ENCODE results near the gene LRRC74B. TPM values are rescaled to one million over a fixed set of nuclear protein-coding genes. Genes with fewer than 3 reads are reported as not detected.
A peak's percentile ranks its signal among the peaks of the same experiment; 100 is the strongest.
"Not testable (repeated sequence)": the region's sequence is repeated elsewhere in the genome, so short reads cannot be mapped to it uniquely, and the experiment has no call there.

Gene LRRC74B
- polyA plus RNA-seq, 2 donors = 0.08 to 0.22 TPM

DNA sequence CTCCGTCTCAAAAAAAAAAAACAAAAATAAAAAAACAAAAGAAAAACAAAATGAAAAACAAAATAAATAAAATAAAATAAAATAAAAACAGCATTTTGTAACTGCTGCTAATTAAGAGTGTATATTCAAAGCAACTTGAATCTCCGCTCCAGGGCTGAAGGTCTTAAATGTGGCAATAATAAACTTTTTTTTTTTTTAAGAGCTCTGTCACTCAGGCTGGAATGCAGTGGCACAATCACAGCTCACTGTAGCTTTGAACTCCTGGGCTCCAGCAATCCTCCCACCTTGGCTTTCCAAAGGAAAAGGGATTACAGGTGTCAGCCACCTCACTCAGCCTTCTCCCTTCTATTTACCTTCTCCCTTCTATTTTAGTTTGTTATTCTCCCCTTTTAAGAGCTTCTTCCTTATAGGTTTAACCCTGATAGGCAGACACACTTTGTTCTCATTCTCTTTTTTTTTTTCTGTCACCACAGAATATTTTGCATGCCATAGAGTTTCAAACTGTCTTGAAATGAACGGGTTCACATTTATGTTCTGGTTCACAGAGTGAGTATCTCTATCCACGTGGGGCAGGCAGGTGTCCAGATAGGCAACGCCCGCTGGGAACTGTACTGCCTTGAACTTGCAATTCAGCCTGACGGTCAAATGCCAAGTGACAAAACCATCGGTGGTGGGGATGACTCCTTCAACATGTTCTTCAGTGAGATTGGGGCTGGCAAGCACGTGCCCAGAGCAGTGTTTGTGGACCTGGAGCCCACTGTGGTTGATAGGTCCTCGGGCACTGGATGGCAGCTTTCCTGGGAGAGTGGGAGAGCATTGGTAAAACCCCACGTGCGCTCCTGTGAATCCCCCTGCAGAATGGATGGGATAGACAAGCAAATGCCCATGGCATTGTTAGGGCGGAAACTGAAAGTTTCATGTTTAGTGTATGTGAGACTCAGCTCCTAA, 19.4 kb downstream of the LRRC74B start:
- no peak overlapping the region for H3K27ac ChIP-seq (ENCODE audit: low read depth in 2 of 2, low read length in 1 of 2)
- H3K4me1 ChIP-seq (ENCODE audit: control insufficient read depth in 2 of 2, insufficient read depth in 2 of 2, low read length in 1 of 2) = peaks cover 0 to 3% of the 10 kb centered on the region in 2 donors
- 56 to 58% methylated on average over 13 of the region's 13 CpGs for WGBS, 2 donors
- H3K27me3 ChIP-seq (ENCODE audit: control insufficient read depth in 1 of 2, insufficient read depth in 2 of 2, low read length in 2 of 2) = no peaks in the 10 kb centered on the region
- no peak overlapping the region for H3K4me3 ChIP-seq (ENCODE audit: low read depth in 1 of 2, low read length in 2 of 2)
- H3K36me3 ChIP-seq (ENCODE audit: control insufficient read depth in 2 of 2, insufficient read depth in 2 of 2, low read length in 1 of 2) = no peaks in the 10 kb centered on the region
- H3K9me3 ChIP-seq (ENCODE audit: control insufficient read depth in 2 of 2, insufficient read depth in 1 of 2, low read depth in 1 of 2, low read length in 1 of 2) = no peaks in the 10 kb centered on the region

DNA sequence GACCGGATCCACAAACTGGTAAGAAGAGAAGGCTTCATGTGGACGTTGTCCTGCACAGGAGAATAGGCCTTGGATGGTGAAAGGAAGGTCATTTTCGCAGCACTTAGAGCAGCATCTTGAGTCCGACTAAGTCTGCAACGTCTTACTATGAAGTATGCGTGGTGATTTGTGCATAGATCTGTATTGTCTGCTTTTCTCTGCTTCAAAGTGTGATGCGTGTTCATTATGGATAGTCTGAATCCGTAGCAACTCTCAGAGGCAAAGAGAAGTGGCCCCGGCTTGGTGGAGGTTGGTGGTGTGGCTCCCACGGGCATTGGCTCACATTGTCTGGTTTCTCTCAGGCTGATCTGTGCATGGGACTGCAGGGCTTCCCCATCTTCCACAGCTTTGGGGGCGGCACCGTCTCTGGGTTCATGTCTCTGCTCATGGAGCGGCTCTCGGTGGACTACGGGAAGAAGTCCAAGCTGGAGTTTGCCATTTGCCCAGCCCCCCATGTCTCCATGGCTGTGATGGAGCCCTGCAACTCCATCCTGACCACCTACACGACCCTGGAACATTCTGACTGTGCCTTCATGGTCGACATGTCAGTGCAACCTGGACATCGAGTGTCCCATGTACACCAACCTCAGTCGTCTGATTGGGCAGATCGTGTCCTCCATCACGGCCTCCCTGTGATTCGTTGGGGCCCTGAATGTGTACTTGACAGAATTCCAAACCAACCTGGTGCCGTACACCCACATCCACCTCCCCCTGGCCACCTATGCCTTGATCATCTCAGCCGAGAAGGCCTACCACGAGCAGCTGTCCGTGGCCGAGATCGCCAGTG, 21.5 kb downstream of the LRRC74B start:
- Histone ChIP-seq H3K4me3 (ENCODE audit: low read depth in 1 of 2, low read length in 2 of 2) (no peak overlapping the region), H3K27me3 (ENCODE audit: control insufficient read depth in 1 of 2, insufficient read depth in 2 of 2, low read length in 2 of 2) (no peaks in the 10 kb centered on the region), H3K36me3 (ENCODE audit: control insufficient read depth in 2 of 2, insufficient read depth in 2 of 2, low read length in 1 of 2) (no peaks in the 10 kb centered on the region), H3K9me3 (ENCODE audit: control insufficient read depth in 2 of 2, insufficient read depth in 1 of 2, low read depth in 1 of 2, low read length in 1 of 2) (no peaks in the 10 kb centered on the region), H3K4me1 (ENCODE audit: control insufficient read depth in 2 of 2, insufficient read depth in 2 of 2, low read length in 1 of 2) (peaks cover 3 to 6% of the 10 kb centered on the region in 2 donors), H3K27ac (ENCODE audit: low read depth in 2 of 2, low read length in 1 of 2) (no peak overlapping the region)
- 88 to 90% methylated on average over 28 of the region's 28 CpGs for WGBS, 2 donors

DNA sequence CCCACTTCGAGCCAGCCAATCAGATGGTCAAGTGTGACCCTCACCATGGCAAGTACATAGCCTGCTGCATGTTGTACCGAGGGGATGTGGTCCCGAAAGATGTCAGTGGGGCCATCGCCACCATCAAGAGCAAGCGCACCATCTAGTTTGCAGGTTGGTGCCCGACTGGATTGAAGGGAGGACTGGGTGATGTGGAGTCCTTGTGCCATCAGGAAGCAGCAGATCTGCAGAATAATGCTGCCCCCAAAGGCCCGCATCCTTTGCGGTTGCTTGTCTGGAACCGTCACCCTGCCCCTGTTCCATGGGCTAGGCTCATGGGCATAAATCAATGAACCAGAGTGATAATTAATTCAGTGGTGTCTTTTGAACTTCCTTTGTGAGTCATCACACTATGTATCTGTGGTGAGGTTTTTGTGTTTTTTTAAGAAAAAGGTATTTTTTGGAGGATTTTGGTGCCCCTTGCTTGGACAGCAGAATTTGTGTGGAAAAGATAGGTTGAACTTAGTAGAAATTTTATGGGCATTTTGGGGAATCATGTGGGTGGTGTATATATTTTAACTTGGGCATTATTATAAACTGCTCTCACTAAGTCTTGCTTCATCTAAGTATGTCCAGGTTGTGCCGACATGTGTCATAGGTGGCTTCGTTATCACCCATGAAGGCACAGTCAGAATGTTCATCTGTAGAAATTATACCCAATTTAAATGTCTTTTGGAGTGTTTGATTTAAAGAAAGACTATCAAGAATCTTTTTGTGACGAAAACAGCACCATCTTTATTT, 22.3 kb downstream of the LRRC74B start:
- WGBS, 2 donors = 86 to 91% methylated on average over 12 of the region's 12 CpGs
- H3K36me3 ChIP-seq (ENCODE audit: control insufficient read depth in 2 of 2, insufficient read depth in 2 of 2, low read length in 1 of 2) = no peaks in the 10 kb centered on the region
- no peak overlapping the region for H3K4me3 ChIP-seq (ENCODE audit: low read depth in 1 of 2, low read length in 2 of 2)
- no peaks in the 10 kb centered on the region for H3K9me3 ChIP-seq (ENCODE audit: control insufficient read depth in 2 of 2, insufficient read depth in 1 of 2, low read depth in 1 of 2, low read length in 1 of 2)
- H3K27ac ChIP-seq (ENCODE audit: low read depth in 2 of 2, low read length in 1 of 2) = no peak overlapping the region
- H3K4me1 ChIP-seq (ENCODE audit: control insufficient read depth in 2 of 2, insufficient read depth in 2 of 2, low read length in 1 of 2) = peaks cover 3 to 11% of the 10 kb centered on the region in 2 donors
- no peaks in the 10 kb centered on the region for H3K27me3 ChIP-seq (ENCODE audit: control insufficient read depth in 1 of 2, insufficient read depth in 2 of 2, low read length in 2 of 2)

DNA sequence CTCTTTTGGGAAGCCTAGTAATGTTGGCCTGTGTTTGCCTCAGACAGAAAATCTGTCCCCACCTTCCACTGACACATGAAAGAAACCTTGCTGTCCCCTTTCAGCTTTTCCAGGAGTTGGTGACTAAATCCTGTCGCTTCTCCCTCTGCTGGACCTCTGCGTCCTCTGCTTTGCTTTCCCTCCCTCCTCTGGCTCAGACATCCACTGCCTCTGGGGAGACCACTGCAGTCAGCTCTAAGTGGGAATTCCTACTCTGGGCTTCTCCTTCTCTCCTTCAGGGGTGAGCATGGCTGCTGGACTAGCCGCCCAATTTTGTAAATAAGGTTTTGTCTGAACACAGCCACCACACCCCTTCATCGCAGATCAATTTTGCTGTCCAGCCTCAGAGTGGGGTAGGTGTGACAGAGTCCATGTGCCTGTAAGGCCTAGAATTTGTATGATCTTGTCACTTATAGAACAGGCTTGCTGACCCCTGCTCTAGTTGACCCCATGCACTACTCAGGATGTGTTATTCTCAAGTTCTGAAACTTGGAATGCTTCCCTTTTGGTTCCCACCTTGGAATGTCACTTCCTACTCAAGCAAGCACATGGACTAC, 23.0 kb downstream of the LRRC74B start:
- Histone ChIP-seq H3K4me1 (ENCODE audit: control insufficient read depth in 2 of 2, insufficient read depth in 2 of 2, low read length in 1 of 2) (peaks cover 3 to 17% of the 10 kb centered on the region in 2 donors), H3K4me3 (ENCODE audit: low read depth in 1 of 2, low read length in 2 of 2) (no peak overlapping the region), H3K9me3 (ENCODE audit: control insufficient read depth in 2 of 2, insufficient read depth in 1 of 2, low read depth in 1 of 2, low read length in 1 of 2) (no peaks in the 10 kb centered on the region), H3K27me3 (ENCODE audit: control insufficient read depth in 1 of 2, insufficient read depth in 2 of 2, low read length in 2 of 2) (no peaks in the 10 kb centered on the region), H3K27ac (ENCODE audit: low read depth in 2 of 2, low read length in 1 of 2) (no peak overlapping the region), H3K36me3 (ENCODE audit: control insufficient read depth in 2 of 2, insufficient read depth in 2 of 2, low read length in 1 of 2) (no peaks in the 10 kb centered on the region)
- WGBS, 2 donors = 77 to 78% methylated on average over 4 of the region's 4 CpGs

DNA sequence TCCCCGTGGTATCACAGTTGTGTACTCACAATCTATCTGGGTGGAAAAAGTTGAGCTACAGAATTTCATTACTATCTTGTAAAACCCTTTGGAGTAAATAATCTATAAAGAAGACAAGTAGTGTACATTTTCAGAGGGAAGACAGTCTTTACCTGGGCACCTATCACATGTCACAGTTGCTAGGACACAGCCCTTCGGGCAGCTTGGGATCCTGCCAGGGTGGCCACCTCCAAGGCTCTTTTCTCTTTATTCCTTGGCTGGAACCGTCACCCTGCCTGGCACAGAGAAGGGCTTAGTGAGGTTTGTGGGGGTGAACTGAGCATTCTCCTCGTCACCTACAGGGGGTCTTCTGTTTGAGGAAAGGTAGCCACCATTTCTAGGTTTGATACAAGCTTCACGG, 23.6 kb downstream of the LRRC74B start:
- 47 to 52% methylated on average over 5 of the region's 5 CpGs for WGBS, 2 donors
- Histone ChIP-seq H3K4me3 (ENCODE audit: low read depth in 1 of 2, low read length in 2 of 2) (no peak overlapping the region), H3K9me3 (ENCODE audit: control insufficient read depth in 2 of 2, insufficient read depth in 1 of 2, low read depth in 1 of 2, low read length in 1 of 2) (no peaks in the 10 kb centered on the region), H3K27me3 (ENCODE audit: control insufficient read depth in 1 of 2, insufficient read depth in 2 of 2, low read length in 2 of 2) (no peaks in the 10 kb centered on the region), H3K27ac (ENCODE audit: low read depth in 2 of 2, low read length in 1 of 2) (no peak overlapping the region), H3K4me1 (ENCODE audit: control insufficient read depth in 2 of 2, insufficient read depth in 2 of 2, low read length in 1 of 2) (peaks cover 3 to 19% of the 10 kb centered on the region in 2 donors), H3K36me3 (ENCODE audit: control insufficient read depth in 2 of 2, insufficient read depth in 2 of 2, low read length in 1 of 2) (no peaks in the 10 kb centered on the region)

DNA sequence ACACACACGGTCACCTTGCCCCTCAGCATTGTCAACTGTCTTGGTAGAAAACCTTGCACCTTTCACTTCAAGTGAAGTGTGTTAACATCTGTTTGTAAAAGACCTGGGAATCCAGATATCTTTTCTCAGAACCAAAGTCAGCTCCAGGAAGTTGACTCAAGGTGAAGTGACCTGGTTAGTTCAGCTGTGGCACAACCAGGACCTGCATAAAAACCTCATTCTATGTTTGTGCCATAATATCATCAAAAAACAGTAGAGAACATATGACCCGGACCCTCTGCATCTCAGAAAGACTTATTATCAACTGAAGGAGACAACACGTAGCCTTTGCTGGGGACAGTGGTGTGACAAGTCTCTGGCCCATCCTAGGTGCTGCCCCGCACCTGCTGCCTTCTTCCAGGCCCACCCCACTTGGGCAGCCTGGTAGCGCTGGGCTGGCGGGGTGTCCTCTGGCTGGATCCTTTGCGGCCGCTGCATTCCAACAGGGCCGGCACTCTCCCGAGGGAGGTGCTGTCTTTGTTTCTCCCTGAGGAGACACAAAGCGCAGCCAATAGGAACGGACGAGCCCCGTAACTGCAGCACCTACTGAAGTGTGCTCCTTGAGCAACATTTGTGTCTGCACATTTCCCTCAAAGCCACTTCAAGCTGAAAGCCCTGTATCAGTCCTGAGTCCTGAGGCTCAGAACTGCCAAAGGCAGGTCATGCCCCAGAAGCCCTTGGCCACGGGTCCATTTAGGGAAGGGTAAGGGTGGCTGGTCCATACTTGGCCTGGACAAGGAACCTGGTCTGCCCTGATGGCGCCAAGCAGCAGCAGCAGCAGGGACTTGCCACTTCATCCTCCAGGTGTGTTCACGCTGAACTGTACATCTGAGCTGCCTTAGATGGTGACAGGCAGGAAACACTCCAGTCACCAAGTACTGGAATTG, 25.2 kb downstream of the LRRC74B start:
- no peaks in the 10 kb centered on the region for H3K27me3 ChIP-seq (ENCODE audit: control insufficient read depth in 1 of 2, insufficient read depth in 2 of 2, low read length in 2 of 2)
- no peaks in the 10 kb centered on the region for H3K36me3 ChIP-seq (ENCODE audit: control insufficient read depth in 2 of 2, insufficient read depth in 2 of 2, low read length in 1 of 2)
- H3K4me1 ChIP-seq (ENCODE audit: control insufficient read depth in 2 of 2, insufficient read depth in 2 of 2, low read length in 1 of 2) = peaks cover 3 to 17% of the 10 kb centered on the region in 2 donors
- WGBS, 2 donors = 85 to 89% methylated on average over 17 of the region's 17 CpGs
- H3K27ac ChIP-seq (ENCODE audit: low read depth in 2 of 2, low read length in 1 of 2) = peak overlapping the region in 1 of 2 donors; percentile 43
- no peak overlapping the region for H3K4me3 ChIP-seq (ENCODE audit: low read depth in 1 of 2, low read length in 2 of 2)
- H3K9me3 ChIP-seq (ENCODE audit: control insufficient read depth in 2 of 2, insufficient read depth in 1 of 2, low read depth in 1 of 2, low read length in 1 of 2) = no peaks in the 10 kb centered on the region

DNA sequence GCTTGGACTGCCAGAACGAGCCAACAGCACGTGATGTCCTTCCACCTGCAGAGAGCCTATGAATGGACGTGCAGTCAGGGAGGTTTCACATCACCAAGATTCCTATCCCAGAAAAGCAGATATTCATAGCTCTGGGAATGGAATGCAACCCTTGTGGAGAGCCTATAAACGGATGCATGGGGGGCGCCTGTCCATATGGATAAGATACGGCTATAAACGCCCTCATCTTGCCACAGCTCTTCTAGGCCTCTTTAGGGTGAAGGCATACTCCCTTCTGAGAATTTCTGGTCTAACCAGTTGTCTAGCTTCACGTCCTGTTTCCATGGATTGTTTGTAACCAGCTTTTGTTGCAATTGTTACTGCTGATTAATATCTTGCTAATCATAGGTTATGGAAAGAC, 26.1 kb downstream of the LRRC74B start:
- H3K27me3 ChIP-seq (ENCODE audit: control insufficient read depth in 1 of 2, insufficient read depth in 2 of 2, low read length in 2 of 2); H3K4me3 ChIP-seq (ENCODE audit: low read depth in 1 of 2, low read length in 2 of 2); H3K27ac ChIP-seq (ENCODE audit: low read depth in 2 of 2, low read length in 1 of 2); H3K36me3 ChIP-seq (ENCODE audit: control insufficient read depth in 2 of 2, insufficient read depth in 2 of 2, low read length in 1 of 2); H3K9me3 ChIP-seq (ENCODE audit: control insufficient read depth in 2 of 2, insufficient read depth in 1 of 2, low read depth in 1 of 2, low read length in 1 of 2): not testable (repeated sequence)
- 70% methylated on average over 8 of the region's 8 CpGs for WGBS, 2 donors
- peaks cover 3 to 17% of the 10 kb centered on the region in 2 donors for H3K4me1 ChIP-seq (ENCODE audit: control insufficient read depth in 2 of 2, insufficient read depth in 2 of 2, low read length in 1 of 2)

DNA sequence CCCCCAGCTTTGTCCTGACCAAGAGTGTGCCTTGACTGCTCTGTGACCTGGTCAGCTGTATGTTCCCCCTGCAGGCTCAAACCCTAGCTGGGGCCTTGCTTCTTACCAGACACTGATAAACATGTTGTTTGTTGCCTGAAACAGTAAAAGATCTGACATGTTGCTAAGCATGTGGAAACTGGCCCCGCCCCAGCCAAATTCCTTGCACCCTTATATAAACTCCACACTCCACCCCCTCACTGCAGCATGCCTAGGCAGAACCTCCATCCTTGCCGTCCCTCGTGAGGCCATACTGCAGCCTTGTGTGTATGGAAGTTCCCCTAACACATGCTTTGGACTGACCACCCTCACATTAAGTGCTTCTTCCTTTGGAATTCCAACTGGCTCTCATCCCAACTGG, 27.3 kb downstream of the LRRC74B start:
- WGBS, 2 donors = 49 to 61% methylated on average over 3 of the region's 3 CpGs

More for the DNA sequence above, 27.3 kb downstream of the LRRC74B start:
- Histone ChIP-seq H3K27ac (ENCODE audit: low read depth in 2 of 2, low read length in 1 of 2) (peak overlapping the region in 1 of 2 donors; percentile 61), H3K4me1 (ENCODE audit: control insufficient read depth in 2 of 2, insufficient read depth in 2 of 2, low read length in 1 of 2) (peaks cover 3 to 17% of the 10 kb centered on the region in 2 donors), H3K9me3 (ENCODE audit: control insufficient read depth in 2 of 2, insufficient read depth in 1 of 2, low read depth in 1 of 2, low read length in 1 of 2) (no peaks in the 10 kb centered on the region), H3K27me3 (ENCODE audit: control insufficient read depth in 1 of 2, insufficient read depth in 2 of 2, low read length in 2 of 2) (no peaks in the 10 kb centered on the region), H3K4me3 (ENCODE audit: low read depth in 1 of 2, low read length in 2 of 2) (no peak overlapping the region), H3K36me3 (ENCODE audit: control insufficient read depth in 2 of 2, insufficient read depth in 2 of 2, low read length in 1 of 2) (no peaks in the 10 kb centered on the region)
